Measurements from ENCODE around the gene GPR157.
A peak's percentile ranks its signal among the peaks of the same experiment; 100 is the strongest.

The GPR157 gene

DNA sequence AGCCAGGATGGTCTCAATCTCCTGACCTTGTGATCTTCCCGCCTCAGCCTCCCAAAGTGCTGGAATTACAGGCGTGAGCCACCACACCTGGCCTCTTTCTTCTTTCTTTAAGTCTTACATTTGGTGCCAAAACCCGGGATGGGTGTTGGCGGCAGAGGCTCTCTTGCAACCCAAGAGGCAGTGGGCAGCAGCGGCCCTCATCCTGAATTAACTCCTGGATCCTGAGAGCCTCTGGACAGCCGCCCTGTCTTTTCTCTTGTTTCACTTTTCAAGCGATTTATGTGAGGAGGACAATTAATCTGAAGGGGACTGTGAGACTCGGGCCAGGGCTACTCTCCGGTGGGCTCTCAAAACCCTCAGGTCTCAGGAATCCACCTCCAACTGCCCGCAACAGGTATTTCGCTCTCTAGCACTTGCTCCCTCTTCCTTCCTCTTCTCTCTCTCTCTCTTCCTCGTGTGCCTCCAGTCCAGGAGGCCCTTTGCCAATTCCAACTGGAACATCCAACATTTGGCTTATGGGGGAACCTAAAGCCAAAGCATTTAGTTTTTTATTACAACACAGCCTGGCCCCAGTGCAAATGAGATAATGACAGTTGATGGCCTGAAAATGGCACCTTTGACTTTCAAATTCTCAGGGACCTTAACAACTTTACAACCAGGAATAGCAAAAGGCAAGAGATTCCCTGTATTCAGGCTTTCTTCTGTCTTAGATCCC lies 41.3 kb downstream of the GPR157 start:
- no peak for DNase-seq (ENCODE audit: low spot score)

DNA sequence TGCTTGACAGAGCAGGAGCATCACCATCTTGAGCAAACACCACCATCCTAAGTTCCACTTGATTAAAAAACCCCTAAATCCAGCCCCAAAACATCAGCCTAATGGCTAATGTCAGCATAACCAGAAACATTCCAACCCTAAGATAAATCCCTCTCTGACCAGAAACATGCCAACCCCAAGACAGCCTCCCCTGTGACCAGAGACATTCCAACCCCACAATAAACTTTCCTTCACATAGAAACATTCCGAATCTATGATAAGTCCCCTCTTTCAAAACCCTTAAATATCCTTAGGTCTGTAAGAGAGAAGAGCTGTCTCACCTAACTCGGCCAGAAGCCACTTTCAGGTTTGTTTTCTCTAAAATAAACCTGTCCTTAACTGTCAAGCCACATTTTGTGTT lies 42.1 kb downstream of the GPR157 start:
- DNase-seq (ENCODE audit: low spot score), result no peak

DNA sequence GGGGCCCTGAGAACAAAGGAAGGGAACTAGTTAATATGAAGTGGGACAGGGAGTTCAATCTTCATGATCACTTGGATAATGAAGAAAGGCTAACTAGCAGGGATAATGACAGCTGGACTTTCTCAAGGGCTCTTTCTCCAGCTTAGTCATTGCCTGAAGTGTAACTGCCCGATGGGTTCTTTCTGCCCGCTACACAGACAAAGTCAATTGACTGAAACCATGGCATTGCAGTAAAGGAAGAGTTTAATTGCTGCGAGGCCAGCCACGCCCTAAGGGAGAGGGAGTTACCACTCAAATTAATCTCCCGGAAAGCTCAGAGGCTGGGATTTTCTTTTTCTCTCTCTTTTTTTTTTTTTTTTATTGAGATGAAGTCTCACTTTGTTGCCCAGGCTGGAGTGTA lies 42.9 kb downstream of the GPR157 start:
- DNase-seq (ENCODE audit: low spot score), result no peak

DNA sequence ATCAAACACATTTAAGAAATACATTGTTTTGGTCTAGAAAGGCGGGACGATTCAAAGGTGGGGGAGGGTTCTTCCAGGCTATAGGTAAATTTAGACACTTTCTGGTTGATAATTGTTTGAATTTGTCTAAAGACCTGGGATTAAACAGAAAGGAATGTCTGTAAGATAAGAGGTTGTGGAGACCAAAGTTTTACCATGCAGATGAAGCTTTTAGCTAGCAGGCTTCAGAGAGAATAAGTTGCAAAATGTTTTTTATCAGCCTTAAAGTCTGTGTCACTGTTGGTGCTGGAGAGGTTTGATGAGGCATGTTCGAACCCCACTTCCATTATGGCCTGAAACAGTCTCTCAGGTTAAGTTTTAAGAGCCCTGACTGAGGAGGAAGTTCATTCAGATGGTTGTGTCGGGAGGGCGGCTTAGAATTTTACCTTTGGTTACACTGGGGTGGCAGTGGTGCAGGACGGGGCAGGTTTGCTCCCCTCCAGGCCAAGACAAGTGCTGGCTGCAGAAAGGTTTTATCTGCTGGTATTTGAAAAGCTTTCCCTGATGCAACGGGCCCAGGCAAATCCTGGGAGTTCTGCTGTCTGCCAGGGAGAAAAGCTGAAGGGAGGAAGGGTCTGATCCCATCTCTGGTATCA lies 43.5 kb downstream of the GPR157 start:
- DNase-seq (ENCODE audit: low spot score), result no peak

GRCh38 chr1:9084906-9085305 lies 44.0 kb downstream of the GPR157 start:
- DNase-seq (ENCODE audit: low spot score), result no peak

GRCh38 chr1:9081473-9081872 lies 47.4 kb downstream of the GPR157 start:
- DNase-seq (ENCODE audit: low spot score), result no peak

GRCh38 chr1:9080705-9081291 lies 48.1 kb downstream of the GPR157 start:
- DNase-seq (ENCODE audit: low spot score), result no peak

- DNase-seq (ENCODE audit: low spot score), result no peak
Measured at GRCh38 chr1:9079988-9080704, 48.8 kb downstream of the GPR157 start.

DNA sequence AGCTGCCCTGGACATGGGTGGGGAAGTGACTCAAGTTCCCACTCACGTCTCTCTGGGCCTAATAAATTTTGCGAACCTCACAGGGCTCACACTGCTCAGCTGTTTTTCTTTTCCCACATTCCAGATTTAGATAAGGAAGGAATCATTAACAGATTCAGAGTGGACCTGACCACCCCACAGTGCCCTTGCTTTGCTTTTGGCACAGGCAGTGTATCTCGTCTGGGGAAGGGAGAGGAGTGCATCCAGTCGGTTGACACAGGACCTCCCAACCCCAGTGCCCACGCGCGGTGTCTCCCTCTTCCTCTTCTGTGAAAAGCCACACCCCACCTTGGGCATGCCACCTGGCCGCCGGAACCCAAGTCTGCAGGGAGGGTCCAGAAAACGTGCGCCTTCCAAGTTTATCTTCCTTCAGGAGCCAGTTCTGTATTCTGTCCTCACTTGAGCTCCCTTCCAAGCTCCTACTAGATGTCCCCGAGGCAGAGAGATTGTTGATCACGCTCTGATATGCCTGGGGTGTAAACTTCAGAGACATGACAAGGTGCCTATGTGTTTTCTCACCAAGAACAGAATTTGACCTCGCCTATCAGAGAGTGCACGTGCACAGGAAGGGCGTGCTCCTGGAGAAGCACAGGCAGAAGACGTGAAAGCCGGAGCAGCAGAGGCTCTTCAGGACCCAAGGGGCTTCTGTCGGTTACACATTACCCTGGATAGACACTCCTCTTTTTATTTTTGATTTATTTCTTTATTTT lies 50.0 kb downstream of the GPR157 start:
- no peak for DNase-seq (ENCODE audit: low spot score)

DNA sequence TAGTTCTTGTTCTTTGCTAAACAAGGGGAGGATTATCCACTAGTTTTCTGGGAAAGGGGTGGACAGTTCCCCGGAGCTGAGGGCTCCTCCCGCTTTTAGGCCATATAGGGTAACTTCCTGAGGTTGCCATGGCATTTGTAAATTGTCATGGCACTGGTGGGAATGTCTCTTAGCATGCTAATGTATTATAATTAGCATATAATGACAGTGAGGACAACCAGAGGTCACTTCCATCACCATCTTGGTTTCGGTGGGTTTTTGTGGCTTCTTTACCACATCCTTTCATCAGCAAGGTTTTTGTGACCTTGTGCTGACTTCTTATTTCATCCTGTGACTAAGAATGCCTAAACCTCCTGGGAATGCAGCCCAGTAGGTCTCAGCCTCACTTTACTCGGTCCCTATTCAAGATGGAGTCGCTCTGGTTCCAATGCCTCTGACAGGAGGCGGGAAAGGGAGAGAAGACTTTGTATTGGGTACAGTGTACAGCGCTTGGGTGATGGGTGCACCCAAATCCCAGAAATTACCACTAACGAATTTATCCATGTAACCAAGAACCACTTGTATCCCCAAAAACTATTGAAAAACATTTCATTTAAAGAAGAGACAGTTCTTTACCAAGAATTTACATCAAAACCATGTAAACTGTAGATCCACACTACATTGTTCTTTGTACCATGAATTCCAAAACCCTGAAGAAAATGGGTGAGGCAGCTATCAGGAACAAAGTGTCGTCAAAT lies 50.7 kb downstream of the GPR157 start:
- no peak for DNase-seq (ENCODE audit: low spot score)

DNA sequence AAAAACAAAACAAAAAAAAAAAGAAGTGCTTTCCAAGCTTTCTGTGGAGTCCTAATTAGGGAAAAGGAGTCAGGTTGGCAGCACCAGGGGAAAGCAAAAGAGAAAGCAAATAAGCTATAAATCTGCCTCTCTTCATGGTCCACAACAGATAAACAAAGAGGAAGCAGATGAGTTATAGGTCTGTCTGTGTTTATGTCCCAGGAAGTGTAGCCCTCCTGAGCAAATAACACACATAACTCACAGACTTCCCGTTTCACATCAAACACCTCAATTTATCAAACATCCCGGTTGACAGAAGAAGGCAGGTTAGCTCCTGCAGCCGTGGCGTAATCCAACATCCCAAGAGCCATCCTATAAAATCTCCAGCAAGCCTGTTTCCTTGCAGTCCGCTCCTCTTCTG lies 53.9 kb downstream of the GPR157 start:
- peak; percentile 65 for DNase-seq (ENCODE audit: low spot score)

- no peak for DNase-seq (ENCODE audit: low spot score)
Measured at GRCh38 chr1:9073143-9073542, 55.8 kb downstream of the GPR157 start.

GRCh38 chr1:9071554-9072235 lies 57.2 kb downstream of the GPR157 start:
- DNase-seq (ENCODE audit: low spot score), result no peak

- DNase-seq (ENCODE audit: low spot score), result no peak
Measured at GRCh38 chr1:9070486-9070885, 58.4 kb downstream of the GPR157 start.

- DNase-seq (ENCODE audit: low spot score), result peak; percentile 86
Measured at GRCh38 chr1:9069326-9070100, 59.4 kb downstream of the GPR157 start, which contains the start of gene SLC2A5. TSS of gene SLC2A5 (minus strand) at chr1:9069635. CDS start at chr1:9069536, 99 bp downstream.

DNA sequence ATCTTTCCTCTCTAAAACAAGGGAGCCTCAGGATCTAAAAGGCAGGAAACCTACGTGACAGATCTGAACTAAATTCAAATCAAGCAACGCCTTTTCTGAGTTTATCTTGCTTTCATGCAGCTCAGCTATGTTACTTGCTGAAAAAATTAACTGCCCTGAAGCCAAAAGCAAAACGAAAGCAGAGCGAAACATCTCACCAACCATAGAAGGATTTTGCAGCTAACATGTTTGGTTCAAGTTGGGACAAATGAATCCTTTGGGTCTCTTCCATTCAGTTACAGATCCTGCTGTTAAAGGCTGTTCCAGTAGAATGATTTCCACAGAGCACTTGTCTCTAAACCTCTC lies 59.9 kb downstream of the GPR157 start:
- DNase-seq (ENCODE audit: low spot score), result no peak

DNA sequence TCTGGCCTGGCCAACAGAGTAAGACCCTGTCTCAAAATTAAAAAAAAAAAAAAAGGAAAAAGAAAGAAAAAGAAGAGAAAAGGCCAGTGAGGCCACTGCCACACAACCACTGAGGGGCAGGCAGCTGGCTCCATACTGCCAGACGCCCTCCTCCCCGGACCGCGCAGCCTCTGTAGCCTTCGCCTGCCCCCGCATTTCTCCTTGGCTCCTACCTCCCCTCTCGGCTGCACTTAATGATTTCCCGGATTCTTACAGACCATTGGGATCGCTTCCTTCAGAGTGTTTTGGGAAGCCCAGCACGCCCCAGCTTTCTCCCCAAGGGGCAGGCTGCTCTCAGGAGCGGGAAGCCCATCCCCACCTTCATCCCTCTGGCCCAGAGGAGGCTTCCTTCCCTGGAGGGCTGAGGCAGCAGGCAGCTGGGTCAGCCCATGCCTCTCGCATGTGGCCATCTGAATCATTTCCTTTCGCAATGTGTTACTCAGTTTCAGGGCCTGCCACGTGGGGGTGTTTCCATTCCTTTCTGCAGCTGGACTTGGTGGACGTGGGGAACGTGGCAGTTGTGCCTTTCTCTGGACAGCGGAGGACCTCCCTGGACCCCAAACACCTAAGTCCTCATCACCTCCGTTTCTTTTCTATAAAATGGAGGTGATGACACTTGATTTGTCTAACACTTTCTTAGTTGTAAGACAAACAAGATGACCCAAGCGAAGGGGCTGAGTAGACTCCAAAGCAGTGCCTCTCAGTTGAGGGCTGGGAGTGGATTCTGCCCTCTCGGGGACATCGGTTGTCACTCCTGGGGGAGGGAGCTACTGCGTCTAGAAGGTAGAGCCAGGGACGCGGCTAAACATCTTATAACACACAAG lies 61.7 kb downstream of the GPR157 start:
- no peak for DNase-seq (ENCODE audit: low spot score)

DNA sequence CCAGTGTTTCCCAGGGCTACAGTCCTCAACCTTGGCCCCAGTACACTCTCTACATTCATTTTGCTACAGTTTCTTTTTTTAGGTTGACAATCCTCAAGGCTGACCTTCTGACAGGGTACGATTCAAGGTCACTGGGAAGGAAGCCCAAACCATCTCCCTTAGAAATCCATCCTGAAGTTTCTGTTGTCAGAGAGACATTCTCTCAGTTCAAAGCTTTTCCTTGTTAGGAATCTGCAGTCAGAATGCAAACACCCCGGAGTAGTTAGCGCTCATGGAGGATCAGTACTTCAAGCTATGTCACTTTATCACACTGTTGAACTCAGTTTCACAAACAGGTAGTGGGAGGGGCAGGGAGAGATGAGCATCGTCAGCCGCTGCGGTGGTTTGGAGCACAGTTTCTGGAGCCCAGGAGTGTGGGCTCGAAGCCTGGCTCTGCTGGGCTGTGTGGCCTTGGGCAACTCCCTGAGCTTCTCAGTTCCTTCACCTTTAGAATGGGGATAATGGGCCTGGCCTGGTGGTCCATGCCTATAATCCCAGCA lies 63.6 kb downstream of the GPR157 start:
- no peak for DNase-seq (ENCODE audit: low spot score)

GRCh38 chr1:9062846-9063245 lies 66.1 kb downstream of the GPR157 start:
- no peak for DNase-seq (ENCODE audit: low spot score)

Measured in germinal center (tissue), 1 donor.